HepG2 (cell line): Measurements from ENCODE around the gene TOB1. TPM values are rescaled to one million over a fixed set of nuclear protein-coding genes. Genes with fewer than 3 reads are reported as not detected.

Source experiments
- ASH2L ChIP-seq: fragments of 300-600, 200-600 bp; sonication (generic); IDR thresholded peaks from 2 replicates; pipeline ENCODE4 v1.7.0; 2017; ENCODE audit warnings: low read depth, mild to moderate bottlenecking, moderate library complexity, mixed read lengths, low read length; ENCODE audit not compliant: insufficient read length
- ELF4 ChIP-seq: sonication (generic); formaldehyde crosslinking; IDR thresholded peaks from 2 replicates; pipeline ENCODE4 v1.5.0; 2020; ENCODE audit warnings: missing genetic modification reagents, mild to moderate bottlenecking, moderate library complexity, borderline replicate concordance
- MYNN ChIP-seq: sonication (generic); formaldehyde crosslinking; IDR thresholded peaks from 2 replicates; pipeline ENCODE4 v1.4.0; 2020; ENCODE audit warnings: mild to moderate bottlenecking, low read depth, missing genetic modification reagents
- SMARCC2 ChIP-seq: fragments of 450-650 bp; IDR thresholded peaks from 2 replicates; pipeline ENCODE4 v1.6.1; 2017; ENCODE audit warnings: antibody characterized with exemption, mild to moderate bottlenecking
- WIZ ChIP-seq: sonication (generic); formaldehyde crosslinking; IDR thresholded peaks from 2 replicates; pipeline ENCODE4 v1.5.1; 2020; ENCODE audit warnings: mild to moderate bottlenecking, missing genetic modification reagents
- ZNF879 ChIP-seq: sonication (generic); formaldehyde crosslinking; IDR thresholded peaks from 2 replicates; pipeline ENCODE4 v1.8.1; 2023; ENCODE audit warnings: missing genetic modification reagents
- polyA plus RNA-seq, 8 experiments: library from polyadenylated mRNA; depleted of rRNA in 3 of 8; stranded (reverse) in 7 of 8; unstranded in 1 of 8; fragments of >200 nt; fragmentation: Illumina TruSeq in 4 of 8; extraction: Trizol in 4 of 8; gene quantifications; 2 replicates each; pipeline versions ENCODE4 v1.2.1 to v1.2.3, GENCODE V29; 2011 to 2016; ENCODE audit warnings: low read depth in 4 of 8, missing spikeins in 1 of 8, mixed read lengths in 1 of 8; ENCODE audit not compliant: insufficient read depth in 1 of 8
- total RNA-seq, 5 experiments: library from RNA; depleted of rRNA; stranded (reverse); fragments of >200 nt; fragmentation: Illumina TruSeq; extraction: Trizol; gene quantifications; 2 replicates each; pipeline ENCODE4 v1.2.3, GENCODE V29; 2016; ENCODE audit warnings: low read depth in 1 of 5
- TF ChIP-seq, protein P1 (sequence below): sonication (generic); formaldehyde crosslinking; conservative IDR thresholded peaks from 2 replicates; pipeline ENCODE4 v1.8.0; 2022; ENCODE audit warnings: mild to moderate bottlenecking, moderate library complexity, missing genetic modification reagents
- TF ChIP-seq, protein P2 (sequence below): sonication (generic); formaldehyde crosslinking; IDR thresholded peaks from 2 replicates; pipeline ENCODE4 v1.5.1; 2020; ENCODE audit warnings: missing genetic modification reagents, mild to moderate bottlenecking, borderline replicate concordance
- TF ChIP-seq, protein P3 (sequence below): sonication (generic); formaldehyde crosslinking; IDR thresholded peaks from 2 replicates; pipeline ENCODE4 v1.5.1; 2020; ENCODE audit warnings: mild to moderate bottlenecking, missing genetic modification reagents, borderline replicate concordance

Gene TOB1
- total and polyA plus RNA-seq, 2 of the 13 experiments (the other 11 are each of a cell fraction or from before 2014, with no cell fraction given) = 21.9 to 57.7 TPM

DNA sequence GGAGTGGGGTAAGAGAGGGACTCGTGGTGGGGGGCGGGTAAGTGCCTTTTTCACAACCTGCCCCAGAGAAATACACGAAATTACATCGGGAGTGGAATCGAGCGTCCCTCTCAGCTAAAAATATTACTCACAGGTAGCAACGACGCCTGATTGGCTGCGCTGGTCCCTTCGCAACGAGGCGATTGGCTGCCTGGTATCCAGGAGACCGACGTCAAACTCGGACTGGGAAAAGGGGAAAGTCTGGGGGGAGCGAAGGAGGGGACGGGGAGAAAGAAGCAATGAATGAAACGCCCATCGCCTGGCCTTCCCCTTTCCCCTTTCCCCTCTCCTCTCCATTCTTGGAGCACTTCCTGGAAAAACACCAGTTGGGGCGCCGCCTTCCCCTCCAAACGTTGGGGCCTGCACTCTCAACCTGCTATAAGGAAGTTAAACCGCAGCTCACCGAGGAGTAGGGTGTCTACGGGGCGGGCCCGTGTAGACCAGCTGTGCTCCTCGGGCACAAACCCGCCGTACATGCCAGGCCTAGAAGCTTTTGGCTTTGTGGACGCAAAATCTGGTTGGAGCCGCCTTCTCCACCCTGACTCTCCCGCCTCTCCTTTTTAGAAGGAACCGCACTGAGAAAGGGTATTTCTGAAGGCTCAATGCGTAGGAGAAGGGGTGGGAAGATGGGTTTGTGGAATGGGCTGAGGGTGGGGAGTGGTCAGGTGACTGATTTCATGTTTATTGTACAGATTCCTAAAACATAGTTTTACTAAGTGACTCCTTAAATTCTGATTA, 1.4 kb upstream of the TOB1 start (continued):
- TF ChIP-seq, protein P1, sequence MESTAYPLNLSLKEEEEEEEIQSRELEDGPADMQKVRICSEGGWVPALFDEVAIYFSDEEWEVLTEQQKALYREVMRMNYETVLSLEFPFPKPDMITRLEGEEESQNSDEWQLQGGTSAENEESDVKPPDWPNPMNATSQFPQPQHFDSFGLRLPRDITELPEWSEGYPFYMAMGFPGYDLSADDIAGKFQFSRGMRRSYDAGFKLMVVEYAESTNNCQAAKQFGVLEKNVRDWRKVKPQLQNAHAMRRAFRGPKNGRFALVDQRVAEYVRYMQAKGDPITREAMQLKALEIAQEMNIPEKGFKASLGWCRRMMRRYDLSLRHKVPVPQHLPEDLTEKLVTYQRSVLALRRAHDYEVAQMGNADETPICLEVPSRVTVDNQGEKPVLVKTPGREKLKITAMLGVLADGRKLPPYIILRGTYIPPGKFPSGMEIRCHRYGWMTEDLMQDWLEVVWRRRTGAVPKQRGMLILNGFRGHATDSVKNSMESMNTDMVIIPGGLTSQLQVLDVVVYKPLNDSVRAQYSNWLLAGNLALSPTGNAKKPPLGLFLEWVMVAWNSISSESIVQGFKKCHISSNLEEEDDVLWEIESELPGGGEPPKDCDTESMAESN (CRISPR knock-in tag) = no peak
- TF ChIP-seq ELF4 (CRISPR knock-in tag) (no peak; the same call in 1 of the 2 replicates), ZNF879 (CRISPR knock-in tag) (0 out of 2 replicates have a peak, but pooled peaks have one; percentile 51), WIZ (CRISPR knock-in tag) (no peak), SMARCC2 (no peak), ASH2L (peak; percentile 56), MYNN (CRISPR knock-in tag) (peak; percentile 59; the same call in 1 of the 2 replicates)
- TF ChIP-seq, protein P2, sequence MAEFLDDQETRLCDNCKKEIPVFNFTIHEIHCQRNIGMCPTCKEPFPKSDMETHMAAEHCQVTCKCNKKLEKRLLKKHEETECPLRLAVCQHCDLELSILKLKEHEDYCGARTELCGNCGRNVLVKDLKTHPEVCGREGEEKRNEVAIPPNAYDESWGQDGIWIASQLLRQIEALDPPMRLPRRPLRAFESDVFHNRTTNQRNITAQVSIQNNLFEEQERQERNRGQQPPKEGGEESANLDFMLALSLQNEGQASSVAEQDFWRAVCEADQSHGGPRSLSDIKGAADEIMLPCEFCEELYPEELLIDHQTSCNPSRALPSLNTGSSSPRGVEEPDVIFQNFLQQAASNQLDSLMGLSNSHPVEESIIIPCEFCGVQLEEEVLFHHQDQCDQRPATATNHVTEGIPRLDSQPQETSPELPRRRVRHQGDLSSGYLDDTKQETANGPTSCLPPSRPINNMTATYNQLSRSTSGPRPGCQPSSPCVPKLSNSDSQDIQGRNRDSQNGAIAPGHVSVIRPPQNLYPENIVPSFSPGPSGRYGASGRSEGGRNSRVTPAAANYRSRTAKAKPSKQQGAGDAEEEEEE = 0 out of 2 replicates have a peak, but pooled peaks have one; percentile 56
- TF ChIP-seq, protein P3, sequence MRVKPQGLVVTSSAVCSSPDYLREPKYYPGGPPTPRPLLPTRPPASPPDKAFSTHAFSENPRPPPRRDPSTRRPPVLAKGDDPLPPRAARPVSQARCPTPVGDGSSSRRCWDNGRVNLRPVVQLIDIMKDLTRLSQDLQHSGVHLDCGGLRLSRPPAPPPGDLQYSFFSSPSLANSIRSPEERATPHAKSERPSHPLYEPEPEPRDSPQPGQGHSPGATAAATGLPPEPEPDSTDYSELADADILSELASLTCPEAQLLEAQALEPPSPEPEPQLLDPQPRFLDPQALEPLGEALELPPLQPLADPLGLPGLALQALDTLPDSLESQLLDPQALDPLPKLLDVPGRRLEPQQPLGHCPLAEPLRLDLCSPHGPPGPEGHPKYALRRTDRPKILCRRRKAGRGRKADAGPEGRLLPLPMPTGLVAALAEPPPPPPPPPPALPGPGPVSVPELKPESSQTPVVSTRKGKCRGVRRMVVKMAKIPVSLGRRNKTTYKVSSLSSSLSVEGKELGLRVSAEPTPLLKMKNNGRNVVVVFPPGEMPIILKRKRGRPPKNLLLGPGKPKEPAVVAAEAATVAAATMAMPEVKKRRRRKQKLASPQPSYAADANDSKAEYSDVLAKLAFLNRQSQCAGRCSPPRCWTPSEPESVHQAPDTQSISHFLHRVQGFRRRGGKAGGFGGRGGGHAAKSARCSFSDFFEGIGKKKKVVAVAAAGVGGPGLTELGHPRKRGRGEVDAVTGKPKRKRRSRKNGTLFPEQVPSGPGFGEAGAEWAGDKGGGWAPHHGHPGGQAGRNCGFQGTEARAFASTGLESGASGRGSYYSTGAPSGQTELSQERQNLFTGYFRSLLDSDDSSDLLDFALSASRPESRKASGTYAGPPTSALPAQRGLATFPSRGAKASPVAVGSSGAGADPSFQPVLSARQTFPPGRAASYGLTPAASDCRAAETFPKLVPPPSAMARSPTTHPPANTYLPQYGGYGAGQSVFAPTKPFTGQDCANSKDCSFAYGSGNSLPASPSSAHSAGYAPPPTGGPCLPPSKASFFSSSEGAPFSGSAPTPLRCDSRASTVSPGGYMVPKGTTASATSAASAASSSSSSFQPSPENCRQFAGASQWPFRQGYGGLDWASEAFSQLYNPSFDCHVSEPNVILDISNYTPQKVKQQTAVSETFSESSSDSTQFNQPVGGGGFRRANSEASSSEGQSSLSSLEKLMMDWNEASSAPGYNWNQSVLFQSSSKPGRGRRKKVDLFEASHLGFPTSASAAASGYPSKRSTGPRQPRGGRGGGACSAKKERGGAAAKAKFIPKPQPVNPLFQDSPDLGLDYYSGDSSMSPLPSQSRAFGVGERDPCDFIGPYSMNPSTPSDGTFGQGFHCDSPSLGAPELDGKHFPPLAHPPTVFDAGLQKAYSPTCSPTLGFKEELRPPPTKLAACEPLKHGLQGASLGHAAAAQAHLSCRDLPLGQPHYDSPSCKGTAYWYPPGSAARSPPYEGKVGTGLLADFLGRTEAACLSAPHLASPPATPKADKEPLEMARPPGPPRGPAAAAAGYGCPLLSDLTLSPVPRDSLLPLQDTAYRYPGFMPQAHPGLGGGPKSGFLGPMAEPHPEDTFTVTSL (CRISPR knock-in tag) = peak; percentile 82; the same call in 1 of the 2 replicates
